SK-N-MC (cell line): ENCODE data around the gene TJP1.
"Not testable (repeated sequence)": the region's sequence is repeated elsewhere in the genome, so short reads cannot be mapped to it uniquely, and the experiment has no call there.

Source experiments
- DNase-seq: peaks from one replicate; pipeline ENCODE4 v3.0.0-alpha.2; 2011; ENCODE audit warnings: low read depth, low spot score
- H3K27ac ChIP-seq: fragments of 200-600 bp; sonication (generic); 2 replicates; pipeline ENCODE4 v1.5.1; 2016; ENCODE audit warnings: mixed run types
- H3K36me3 ChIP-seq: fragments of 200-600 bp; sonication (generic); 2 replicates; pipeline ENCODE4 v1.6.1; 2017; ENCODE audit warnings: antibody characterized with exemption, low read length, mixed read lengths; ENCODE audit not compliant: insufficient read depth
- H3K4me3 ChIP-seq: fragments of 200-600 bp; sonication (generic); 2 replicates; pipeline ENCODE4 v1.5.1; 2016
- H3K9ac ChIP-seq: fragments of 200-600 bp; sonication (generic); 2 replicates; pipeline ENCODE4 v1.8.0; 2017; ENCODE audit warnings: mixed run types, mixed read lengths; ENCODE audit not compliant: insufficient read length
- H3K9me3 ChIP-seq: fragments of 200-600 bp; sonication (generic); 2 replicates; pipeline ENCODE4 v1.6.1; 2017; ENCODE audit warnings: low read depth, mild to moderate bottlenecking, antibody characterized with exemption, low read length, moderate library complexity, mixed read lengths
- EZH2 ChIP-seq: fragments of 200-600 bp; sonication (generic); IDR thresholded peaks from one replicate; pipeline ENCODE4 v1.6.1; 2017; ENCODE audit warnings: antibody characterized with exemption
- FOXP2 ChIP-seq: optimal IDR thresholded peaks from 2 replicates; pipeline ENCODE3; 2011; ENCODE audit warnings: mild to moderate bottlenecking, moderate library complexity; ENCODE audit not compliant: insufficient read depth; ENCODE audit errors: extremely low read length, control extremely low read depth
- POLR2AphosphoS5 ChIP-seq: IDR thresholded peaks from 2 replicates; pipeline ENCODE4 v1.6.1; 2012; ENCODE audit warnings: mild to moderate bottlenecking, low read depth, low read length, borderline replicate concordance

Gene TJP1

DNA sequence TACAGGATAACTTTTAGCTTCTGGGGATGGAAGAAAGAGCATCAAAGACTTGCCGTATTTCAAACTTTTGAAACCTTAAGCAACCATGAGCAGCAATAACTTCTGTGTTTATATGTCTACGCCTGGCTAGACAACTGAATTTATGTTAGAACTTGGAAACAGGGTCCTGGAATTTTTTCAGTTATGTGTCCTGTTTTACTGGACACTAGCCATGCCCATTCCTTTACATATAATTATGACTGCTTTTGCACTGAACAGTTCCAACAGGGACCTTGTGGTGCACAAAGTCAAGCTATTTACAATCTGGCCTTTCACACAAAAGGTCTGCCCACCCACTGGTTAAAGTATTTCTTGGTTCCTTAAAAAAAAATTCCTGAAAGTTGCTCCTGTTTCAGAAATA is 37.1 kb downstream of the TJP1 start:
- TF ChIP-seq POLR2AphosphoS5, result no peak
- no peak for TF ChIP-seq FOXP2
- no peak for TF ChIP-seq EZH2
- Histone ChIP-seq H3K27ac (no peak overlapping the region), H3K9ac (no peak overlapping the region), H3K9me3 (no peaks in the 10 kb centered on the region), H3K4me3 (no peak overlapping the region), H3K36me3 (no peaks in the 10 kb centered on the region)
- no peak for DNase-seq

DNA sequence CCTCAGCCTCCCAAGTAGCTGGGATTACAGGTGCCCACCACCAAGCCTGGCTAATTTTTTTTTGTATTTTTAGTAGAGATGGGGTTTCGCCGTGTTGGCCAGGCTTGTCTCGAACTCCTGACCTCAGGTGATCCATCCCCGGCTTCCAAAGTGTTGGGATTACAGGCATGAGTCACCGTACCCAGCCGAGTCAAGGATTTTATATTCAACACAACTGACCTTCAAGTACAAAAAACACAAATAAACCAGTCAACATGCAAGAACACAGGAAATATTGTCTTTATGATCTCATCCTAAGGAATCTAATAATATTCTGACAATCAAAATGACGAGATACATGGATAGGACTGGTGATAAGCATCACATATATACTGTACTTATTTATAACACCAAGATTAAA is 37.9 kb downstream of the TJP1 start:
- no peak overlapping the region for H3K9ac ChIP-seq
- H3K27ac ChIP-seq, result no peak overlapping the region
- no peak for DNase-seq
- TF ChIP-seq FOXP2 (no peak), EZH2 (no peak), POLR2AphosphoS5 (no peak)
- no peak overlapping the region for H3K4me3 ChIP-seq
- no peaks in the 10 kb centered on the region for H3K9me3 ChIP-seq
- H3K36me3 ChIP-seq, result no peaks in the 10 kb centered on the region

DNA sequence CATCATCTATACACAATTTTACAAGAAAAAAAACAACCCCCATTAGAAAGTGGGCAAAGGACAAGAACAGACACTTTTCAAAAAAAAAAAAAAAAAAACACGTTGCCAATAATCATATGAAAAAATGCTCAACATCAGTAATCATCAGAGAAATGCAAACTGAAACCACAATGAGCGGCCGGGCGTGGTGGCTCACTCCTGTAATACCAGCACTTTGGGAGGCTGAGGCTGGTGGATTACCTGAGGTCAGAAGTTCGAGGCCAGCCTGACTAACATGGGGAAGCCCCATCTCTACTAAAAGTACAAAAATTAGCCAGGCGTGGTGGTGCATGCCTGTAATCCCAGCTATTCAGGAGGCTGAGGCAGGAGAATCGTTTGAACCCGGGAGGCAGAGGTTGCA is 39.5 kb downstream of the TJP1 start:
- H3K9ac ChIP-seq, result not testable (repeated sequence)

DNA sequence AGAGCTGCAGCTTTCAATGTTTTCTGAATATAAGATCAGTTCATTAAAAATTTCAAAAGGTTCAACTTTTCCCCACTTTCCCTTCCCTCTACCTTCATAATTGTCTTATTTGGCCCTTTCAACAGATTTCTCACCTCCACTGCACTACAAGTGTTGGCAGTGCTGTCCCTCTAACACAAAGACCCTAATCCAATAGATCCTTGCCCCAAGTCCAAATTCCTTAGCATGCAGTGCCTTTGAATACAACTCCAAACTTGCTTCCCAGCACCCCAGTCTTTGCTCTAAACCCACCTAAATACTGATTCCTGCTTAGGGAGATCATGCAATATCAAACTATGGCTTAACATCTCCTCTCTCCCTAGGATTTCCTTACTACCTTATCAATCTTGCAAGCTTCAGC is 43.9 kb downstream of the TJP1 start:
- Histone ChIP-seq H3K9ac (no peak overlapping the region), H3K36me3 (no peaks in the 10 kb centered on the region), H3K27ac (no peak overlapping the region), H3K9me3 (no peaks in the 10 kb centered on the region), H3K4me3 (no peak overlapping the region)
- no peak for DNase-seq
- TF ChIP-seq EZH2, result no peak
- no peak for TF ChIP-seq FOXP2
- no peak for TF ChIP-seq POLR2AphosphoS5

More for the DNA sequence above, 39.5 kb downstream of the TJP1 start:
- not testable (repeated sequence) for DNase-seq, H3K36me3 ChIP-seq, H3K9me3 ChIP-seq, H3K27ac ChIP-seq, H3K4me3 ChIP-seq

DNA sequence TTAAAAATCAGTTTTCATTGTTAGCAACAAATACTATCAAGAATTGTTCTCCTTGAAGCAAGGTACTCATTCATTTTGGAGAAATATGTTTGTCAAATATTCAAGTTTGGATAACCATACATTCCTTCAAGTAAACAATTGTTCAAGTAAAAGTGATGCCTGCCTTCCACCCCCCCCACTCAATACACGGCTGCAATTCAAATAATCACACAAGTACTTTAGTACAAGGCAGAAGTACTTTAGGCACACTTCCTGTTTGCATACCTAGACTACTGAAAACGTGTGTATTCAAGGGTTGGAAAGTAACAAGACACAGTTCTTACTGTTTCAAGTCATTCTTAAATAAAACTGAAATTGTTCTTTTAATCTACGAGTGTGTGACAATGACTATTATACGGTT is 45.4 kb downstream of the TJP1 start:
- Histone ChIP-seq H3K9ac (no peak overlapping the region), H3K4me3 (no peak overlapping the region), H3K27ac (no peak overlapping the region), H3K9me3 (no peaks in the 10 kb centered on the region), H3K36me3 (no peaks in the 10 kb centered on the region)
- DNase-seq, result no peak
- TF ChIP-seq FOXP2 (no peak), EZH2 (no peak), POLR2AphosphoS5 (no peak)

DNA sequence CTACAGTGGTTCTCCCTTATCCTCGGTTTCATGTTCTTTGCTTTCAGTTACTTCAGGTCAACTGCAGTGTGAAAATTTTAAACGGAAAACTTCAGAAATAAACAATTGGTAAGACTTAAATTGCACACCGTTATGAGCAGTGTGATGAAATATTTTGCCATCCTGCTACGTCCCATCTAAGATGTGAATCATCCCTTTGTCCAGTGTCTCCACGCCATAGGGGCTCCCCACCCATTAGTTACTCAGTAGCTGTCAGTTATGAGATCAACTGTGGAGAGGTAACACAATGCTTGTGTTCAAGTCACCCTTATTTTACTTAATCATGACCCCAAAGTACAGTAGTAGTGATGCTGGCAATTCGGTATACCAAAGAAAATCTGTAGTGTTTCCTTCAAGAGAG is 47.4 kb downstream of the TJP1 start:
- Histone ChIP-seq H3K27ac (no peak overlapping the region), H3K9me3 (no peaks in the 10 kb centered on the region), H3K4me3 (no peak overlapping the region), H3K9ac (no peak overlapping the region), H3K36me3 (no peaks in the 10 kb centered on the region)
- TF ChIP-seq POLR2AphosphoS5, result no peak
- no peak for TF ChIP-seq EZH2
- TF ChIP-seq FOXP2, result no peak
- DNase-seq, result no peak

DNA sequence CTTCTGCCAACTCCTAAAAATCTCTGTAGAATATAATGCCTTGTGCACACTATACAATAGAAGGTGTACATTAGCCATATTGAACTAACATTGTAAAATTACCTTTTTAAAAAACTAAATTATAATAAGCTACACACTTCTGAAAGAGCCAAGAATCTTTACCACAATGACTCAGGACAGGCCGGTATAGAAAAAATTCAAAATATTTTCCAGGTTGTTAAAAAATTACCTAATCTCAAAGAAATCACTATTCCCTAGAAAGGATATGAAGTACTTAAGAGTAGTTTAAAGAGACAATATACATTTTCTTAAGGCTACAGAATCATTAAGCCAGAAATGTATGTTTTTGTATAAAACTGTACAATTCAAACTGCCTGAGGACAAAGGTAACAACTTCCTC is 48.5 kb downstream of the TJP1 start:
- Histone ChIP-seq H3K36me3 (no peaks in the 10 kb centered on the region), H3K27ac (no peak overlapping the region), H3K9me3 (no peaks in the 10 kb centered on the region), H3K4me3 (no peak overlapping the region), H3K9ac (no peak overlapping the region)
- no peak for TF ChIP-seq POLR2AphosphoS5
- no peak for TF ChIP-seq FOXP2
- no peak for TF ChIP-seq EZH2
- DNase-seq, result no peak

DNA sequence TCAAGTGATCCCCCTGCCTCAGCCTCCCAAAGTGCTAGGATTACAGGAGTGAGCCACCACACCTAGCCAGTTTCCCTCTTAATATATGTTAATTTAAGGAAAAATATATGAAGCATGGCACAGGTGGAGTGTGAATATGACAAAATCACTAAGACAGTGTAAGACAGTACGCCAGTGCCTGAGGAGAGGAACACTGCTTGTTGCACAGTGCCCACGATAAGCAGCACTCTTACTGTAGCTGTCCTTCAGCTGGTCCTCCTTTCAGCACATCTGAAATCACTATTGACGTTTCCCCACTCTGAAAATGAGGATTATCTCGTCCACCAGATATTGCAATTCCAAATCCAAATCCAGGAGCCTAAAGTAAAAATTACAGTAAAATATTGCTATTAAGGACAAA is 49.3 kb downstream of the TJP1 start:
- Histone ChIP-seq H3K4me3 (no peak overlapping the region), H3K36me3 (no peaks in the 10 kb centered on the region), H3K27ac (no peak overlapping the region), H3K9ac (no peak overlapping the region), H3K9me3 (no peaks in the 10 kb centered on the region)
- TF ChIP-seq POLR2AphosphoS5 (no peak), EZH2 (no peak)
- no peak for DNase-seq

DNA sequence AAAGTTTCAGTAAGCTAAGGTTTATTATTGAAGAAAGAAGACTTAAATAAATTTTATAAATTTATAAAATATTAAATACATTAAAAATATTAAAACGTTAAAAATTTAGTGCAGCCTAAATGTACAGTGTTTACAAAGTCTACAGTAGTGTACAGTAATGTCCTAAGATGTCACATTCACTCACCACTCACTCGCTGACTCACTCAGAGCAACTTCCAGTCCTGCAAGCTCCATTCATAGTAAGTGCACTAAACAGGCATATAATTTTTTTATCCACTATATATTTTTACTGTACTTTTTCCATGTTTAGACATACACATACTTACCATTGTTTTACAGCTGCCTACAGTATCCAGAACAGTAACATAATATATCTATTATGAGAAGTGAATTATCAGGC is 51.5 kb downstream of the TJP1 start:
- no peak overlapping the region for H3K9ac ChIP-seq
- no peaks in the 10 kb centered on the region for H3K36me3 ChIP-seq
- TF ChIP-seq FOXP2 (no peak), POLR2AphosphoS5 (no peak), EZH2 (no peak)
- H3K9me3 ChIP-seq, result no peaks in the 10 kb centered on the region
- no peak overlapping the region for H3K27ac ChIP-seq
- no peak for DNase-seq
- H3K4me3 ChIP-seq, result no peak overlapping the region

DNA sequence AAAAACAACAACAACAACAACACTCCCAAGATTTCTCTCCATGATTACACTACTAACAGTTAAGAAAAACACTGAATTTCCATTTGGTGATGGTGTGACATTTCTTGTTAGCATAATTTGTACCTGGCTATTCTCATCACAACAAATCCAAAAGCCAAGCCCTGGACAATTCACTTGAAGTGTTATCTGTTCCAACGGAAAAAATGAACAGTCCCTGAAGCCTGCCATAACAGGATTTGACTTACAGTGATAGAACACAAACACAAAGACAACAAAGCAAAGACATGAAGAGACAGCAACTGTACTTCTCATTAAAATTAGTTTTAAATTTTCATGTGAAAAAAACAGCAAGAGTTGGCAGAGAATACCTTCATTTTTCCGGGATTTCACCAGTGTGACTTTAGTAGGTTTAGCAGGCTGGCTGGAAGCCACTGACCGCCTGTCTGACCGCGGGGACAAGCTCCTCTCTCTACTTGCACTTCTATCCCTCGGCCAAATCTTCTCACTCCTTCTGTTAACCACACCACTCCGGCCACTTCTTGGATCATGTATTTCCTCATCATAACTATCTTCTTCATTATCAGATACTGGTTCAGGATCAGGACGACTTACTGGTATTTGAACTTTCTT is 56.3 kb downstream of the TJP1 start:
- Histone ChIP-seq H3K9ac (no peak overlapping the region), H3K27ac (no peak overlapping the region), H3K9me3 (no peaks in the 10 kb centered on the region), H3K4me3 (no peak overlapping the region), H3K36me3 (no peaks in the 10 kb centered on the region)
- TF ChIP-seq FOXP2, result no peak
- no peak for TF ChIP-seq POLR2AphosphoS5
- no peak for TF ChIP-seq EZH2
- DNase-seq, result no peak
